Measurements from ENCODE around the gene S1PR3.

GRCh38 chr9:89002987-89003386, 11.7 kb downstream of the S1PR3 start:
- no peak for TF ChIP-seq CTCF (IDR thresholded peaks at IDR 0.05; ENCODE audit: low read length)
- TF ChIP-seq EZH2 (IDR thresholded peaks at IDR 0.05; ENCODE audit: borderline replicate concordance, low read length) = no peak

Data from OCI-LY1 (cell line).